Esophagus mucosa (tissue), 1 donor: ENCODE results near the gene HGF. TPM values are rescaled to one million over a fixed set of nuclear protein-coding genes. Genes with fewer than 3 reads are reported as not detected.
"Not testable (repeated sequence)": the region's sequence is repeated elsewhere in the genome, so short reads cannot be mapped to it uniquely, and the experiment has no call there.

Source experiments
- ATAC-seq: fragments of 200-7000 bp; cut with Tn5 transposase; one replicate; pipeline ENCODE4 v1.9.1; 2020
- total RNA-seq: library from RNA; stranded (reverse); gene quantifications from one replicate; pipeline ENCODE4 v1.2.4, GENCODE V29; 2023
- donor health status: DM: yes; HTN: yes; CAD: no.

The HGF gene
- 0.76 TPM for total RNA-seq

DNA sequence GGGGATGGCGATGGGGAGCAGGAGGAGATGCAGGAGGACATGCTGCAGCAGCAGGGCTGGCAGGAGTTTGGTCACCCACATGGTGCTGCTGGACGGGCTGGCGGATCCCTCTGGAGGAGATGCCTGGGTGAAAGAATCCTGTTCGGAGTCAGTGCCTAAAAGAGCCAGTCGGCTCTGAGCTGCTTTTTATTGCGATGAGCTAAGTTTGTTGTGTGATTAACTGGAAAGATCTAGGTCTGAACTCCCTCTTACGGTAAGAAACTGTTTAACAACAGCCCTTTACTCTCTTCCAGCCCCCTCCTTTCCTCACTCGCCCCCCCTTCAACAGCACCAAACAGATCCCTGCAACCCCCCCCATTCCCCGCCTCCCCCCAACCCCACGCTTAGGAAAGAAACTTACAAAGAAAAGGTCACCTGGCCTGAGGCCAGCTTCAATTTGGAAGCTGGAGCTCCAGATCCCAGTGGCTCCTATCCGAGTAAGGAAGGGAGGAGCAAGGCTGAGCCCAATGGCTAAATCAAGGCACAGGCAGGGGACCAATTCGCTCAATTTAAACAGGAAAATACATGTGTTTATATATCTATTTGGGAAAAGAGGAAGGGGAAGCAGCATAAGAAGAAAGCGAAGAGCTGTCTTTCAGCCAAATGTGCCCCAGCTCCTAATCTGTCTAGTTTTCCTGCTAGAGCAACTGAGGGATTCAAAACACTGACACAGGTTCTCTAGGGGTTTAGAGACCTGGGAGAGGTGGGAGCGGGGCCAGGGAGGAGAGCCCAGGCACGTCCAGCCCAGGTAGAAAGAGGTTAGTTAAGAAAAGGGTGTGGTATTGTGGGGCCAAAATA, at the start of gene HGF:
HGF (minus strand) TSS at position 157 of the 837 bp plus-strand sequence; CDS start at position 81, 76 bp downstream.
- ATAC-seq: peak; percentile 25

DNA sequence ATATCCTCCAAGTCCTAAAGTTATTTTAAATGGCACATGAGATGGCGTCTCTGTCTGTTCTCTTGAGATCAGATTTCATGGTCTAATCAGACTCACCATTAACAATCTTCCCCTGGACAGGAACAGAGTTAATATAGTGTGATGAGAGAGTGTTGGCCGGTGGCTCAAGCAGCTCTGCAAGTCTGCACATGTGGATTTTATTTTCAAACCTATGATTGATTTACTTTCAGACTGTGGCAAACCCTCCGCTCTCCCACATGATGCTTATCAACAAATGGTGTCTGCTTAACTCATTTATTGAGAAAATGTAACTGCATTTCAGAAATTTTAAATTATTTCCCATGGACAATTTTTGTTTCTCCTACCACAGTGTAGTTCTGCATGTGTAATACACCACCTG, 46.5 kb upstream of the HGF start:
- no peak for ATAC-seq

GRCh38 chr7:81812866-81813476, 43.1 kb upstream of the HGF start:
- not testable (repeated sequence) for ATAC-seq

DNA sequence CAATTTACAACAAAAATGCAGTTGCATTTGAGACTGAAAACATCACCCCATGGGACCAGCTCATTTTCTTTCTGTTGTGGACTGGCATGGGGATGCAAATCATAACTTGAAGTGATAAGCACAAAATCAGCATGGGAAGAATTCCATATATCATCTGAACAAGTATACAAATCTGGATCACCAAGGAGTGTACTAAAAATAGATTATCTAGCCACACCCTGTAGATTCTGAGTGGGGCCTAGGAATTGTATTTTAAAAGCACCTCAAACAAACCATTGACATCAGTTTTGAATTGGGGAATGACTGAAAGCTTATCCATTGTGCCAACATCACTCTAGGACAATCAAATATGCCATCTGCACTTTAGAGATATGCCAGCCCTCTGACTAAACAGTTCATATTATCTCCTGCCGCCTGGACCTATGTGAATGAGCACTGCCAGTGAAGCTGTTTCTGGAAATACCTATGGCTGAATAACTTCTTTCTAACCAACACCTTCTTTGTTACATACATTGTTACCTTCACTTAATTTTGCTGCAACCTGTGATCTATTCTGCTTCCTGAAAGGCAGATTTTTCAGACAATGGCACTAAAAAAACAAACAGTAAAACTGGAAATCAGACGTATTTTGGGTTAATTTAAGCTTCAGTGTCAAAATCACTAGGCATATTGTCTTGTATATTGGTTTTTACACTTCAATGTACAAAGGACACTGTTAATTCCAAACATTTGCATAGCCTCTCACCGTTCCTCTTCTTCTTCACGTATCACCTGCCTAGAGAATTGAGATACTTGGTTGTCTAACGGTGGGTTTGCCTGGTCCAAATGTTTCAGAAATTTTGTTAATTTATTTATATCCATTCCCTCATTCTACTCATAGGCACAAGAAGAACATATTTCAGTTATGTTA, 42.4 kb upstream of the HGF start:
- ATAC-seq: no peak

DNA sequence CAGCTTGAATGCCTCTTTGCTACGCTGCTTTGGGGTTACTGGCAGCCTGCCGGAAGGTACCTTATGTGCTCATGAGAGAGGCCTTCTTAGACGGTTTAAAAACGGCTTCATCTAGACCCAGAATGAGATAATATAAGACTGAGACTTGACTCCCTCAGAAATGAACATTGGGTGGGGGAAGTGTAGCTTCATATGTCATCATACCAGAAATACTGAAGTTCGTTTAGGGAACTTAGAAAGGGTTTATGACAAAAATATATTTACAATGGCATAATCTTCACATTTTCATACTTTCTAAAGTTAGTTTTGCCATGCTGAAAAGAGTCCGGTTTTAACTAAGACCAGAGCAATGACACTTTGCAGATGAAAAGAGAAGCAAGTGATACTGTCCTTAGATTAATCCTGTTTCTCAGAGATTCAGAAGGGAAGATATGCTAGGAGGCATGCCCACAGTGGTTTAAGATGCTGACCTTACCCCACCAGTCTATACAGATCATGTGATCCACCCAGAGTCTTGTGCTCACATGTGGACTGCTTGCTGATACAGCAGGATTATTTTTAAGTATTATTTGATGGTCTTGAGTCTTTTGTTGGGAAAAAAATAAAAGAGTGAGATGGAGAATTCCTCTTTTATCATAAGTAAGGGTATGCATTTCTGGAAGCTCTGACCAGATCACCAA, 40.8 kb upstream of the HGF start:
- no peak for ATAC-seq

- ATAC-seq: not testable (repeated sequence)
Measured at GRCh38 chr7:81808310-81808709, 38.5 kb upstream of the HGF start.

DNA sequence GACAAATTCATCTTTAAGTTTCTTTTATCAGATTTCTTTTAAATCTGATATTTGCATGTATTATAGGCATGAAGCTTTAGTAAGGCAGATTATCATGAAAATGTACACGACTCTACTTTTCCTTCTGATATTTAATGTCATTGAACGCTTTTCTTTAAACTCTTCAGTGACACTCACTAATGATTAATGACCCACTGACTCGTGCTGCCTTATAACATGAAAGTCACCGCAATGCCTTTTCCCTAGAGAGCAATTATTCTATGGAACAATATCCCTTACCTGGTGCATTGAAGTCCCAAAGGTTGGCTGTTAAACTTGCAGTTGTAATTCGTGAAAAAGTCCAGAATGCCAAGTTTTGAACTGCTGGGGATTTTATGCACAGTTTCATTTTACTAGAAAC, 33.4 kb upstream of the HGF start:
- no peak for ATAC-seq

DNA sequence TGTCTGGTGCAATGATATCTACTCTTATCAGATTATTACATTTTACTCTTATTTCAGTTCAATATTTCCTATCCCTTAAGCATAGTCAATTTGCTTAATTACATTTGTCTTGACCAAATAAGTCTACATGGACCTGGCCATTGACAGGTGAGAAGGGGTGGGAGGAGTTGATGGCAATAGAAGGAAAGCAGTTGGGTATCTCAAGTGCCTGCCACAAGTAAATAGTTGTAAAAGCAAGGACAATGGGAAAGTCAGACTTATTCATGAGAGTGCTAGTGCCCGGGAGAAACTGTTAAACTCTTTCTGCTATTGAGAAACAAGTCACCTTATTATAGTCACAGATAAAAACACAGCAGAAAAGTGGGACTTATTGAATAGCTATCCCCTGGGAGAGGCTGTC, 32.4 kb upstream of the HGF start:
- ATAC-seq: no peak

DNA sequence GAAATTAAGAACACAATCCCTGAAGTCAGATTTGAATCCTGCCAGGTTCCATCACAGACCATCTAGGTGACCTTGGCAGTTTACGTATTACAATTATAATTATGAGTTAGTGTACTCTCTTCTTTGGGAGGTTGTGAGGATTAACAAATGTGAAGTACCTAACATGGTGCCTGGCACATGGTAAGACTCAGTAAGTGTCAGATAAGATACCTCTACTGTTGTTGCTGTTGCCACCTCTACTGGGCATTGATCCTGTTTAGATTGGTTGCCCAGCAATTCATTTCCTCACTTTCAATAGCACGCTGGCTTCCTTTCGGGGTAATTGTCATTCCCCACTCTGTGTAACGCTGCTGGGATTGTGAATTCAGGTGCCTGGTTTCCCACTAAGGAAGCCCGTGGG, 31.7 kb upstream of the HGF start:
- no peak for ATAC-seq

DNA sequence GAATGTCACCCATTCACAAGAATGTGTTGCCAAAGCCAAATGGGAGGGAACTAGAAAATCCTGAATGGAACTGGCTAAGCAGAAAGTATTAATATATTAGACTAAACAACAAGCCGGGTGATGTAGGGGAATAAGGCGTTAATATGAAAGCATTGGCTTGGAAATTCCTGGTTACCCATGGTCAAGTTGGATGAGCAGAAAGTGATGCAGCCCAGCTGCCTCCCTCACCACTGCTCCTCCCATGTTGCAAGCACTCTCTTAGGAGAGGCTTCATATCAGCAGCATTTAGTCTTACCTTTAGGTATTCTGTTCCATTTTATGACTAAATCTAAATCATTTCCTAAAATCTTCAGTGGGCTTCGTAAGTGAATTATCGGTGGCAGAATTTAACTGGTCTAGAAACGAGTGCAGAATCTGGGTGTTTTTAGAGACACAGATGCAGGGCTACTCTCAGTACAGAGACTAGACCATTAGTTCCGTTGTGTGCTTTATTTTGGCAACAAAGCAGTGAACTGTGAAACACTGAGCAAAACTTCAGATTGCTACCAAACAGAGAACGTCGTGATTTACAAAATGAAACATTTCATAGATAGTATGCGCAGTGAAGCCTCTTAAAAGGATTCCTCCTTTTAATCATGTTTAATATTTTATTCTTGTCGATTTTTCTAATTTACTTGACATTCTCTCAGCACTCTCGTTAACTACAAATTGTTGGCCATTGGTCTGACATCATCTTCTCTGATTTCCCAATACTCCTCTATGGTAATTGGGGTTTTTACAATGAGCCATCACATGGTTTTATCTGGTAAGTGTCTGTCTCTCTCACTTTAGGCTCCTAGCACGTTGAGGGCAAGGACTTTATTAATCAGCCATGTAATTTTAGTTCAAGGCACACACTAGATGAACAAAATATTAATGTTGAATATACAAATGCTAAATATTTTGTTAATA, 22.0 kb upstream of the HGF start:
- ATAC-seq: no peak

DNA sequence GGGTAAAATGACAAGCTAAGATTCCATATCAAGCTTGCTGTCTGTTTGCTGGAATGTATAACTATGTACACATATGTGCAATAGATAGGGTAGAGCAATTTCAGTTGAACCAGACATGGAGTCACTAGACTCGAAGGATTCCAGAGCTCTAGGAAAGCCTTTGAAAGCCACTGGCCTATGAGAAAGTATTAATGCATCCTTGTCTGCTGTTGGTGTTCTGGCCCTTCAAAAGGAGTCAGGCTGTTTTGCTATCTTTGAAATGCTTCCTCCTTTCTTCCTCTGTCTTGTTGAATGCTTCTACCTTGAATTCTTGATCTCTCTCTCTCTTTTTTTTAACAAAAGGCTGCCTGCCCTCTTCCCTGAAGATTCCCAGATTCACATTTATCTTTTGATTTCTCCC, 20.8 kb upstream of the HGF start:
- ATAC-seq: no peak

DNA sequence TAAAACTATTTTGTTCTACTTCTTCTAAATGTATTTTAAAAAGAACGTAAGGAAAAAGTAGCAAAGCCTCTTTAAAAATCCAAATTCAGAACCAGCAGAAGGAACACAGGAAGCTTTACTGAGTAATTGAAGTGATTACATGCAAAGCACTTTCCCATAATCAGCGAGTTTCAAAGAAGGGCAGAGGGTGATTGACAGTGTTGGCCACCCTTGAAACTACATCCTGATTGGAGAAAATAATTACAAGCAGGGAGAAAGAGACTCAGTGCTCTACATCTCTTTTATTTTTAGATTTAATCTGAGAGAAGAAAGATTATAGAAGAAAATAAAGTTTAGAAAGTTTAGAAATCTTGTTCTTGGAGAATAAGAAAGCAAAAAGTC, 20.3 kb upstream of the HGF start:
- ATAC-seq: no peak

GRCh38 chr7:81789406-81790119, 19.7 kb upstream of the HGF start:
- ATAC-seq: no peak

DNA sequence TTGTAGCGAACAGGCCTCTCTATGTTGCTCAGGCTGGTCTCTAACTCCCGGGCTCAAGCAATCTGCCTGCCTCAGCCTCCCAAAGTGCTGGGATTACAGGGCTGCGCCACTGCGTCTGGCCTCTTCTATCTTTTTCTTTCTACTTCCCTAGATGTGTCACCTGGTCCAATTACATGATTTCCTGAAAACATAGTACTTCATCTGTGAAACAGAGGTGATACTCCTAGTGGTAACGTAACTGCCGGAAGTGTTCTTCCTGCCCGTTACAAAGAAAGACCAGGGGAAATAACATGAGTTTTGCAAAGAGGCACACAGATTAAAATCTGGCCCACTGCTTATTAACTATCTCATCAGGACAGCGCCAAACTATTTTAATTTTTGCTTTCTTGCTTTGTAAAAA, 18.4 kb upstream of the HGF start:
- no peak for ATAC-seq

GRCh38 chr7:81783818-81784217, 14.0 kb upstream of the HGF start:
- ATAC-seq: no peak

DNA sequence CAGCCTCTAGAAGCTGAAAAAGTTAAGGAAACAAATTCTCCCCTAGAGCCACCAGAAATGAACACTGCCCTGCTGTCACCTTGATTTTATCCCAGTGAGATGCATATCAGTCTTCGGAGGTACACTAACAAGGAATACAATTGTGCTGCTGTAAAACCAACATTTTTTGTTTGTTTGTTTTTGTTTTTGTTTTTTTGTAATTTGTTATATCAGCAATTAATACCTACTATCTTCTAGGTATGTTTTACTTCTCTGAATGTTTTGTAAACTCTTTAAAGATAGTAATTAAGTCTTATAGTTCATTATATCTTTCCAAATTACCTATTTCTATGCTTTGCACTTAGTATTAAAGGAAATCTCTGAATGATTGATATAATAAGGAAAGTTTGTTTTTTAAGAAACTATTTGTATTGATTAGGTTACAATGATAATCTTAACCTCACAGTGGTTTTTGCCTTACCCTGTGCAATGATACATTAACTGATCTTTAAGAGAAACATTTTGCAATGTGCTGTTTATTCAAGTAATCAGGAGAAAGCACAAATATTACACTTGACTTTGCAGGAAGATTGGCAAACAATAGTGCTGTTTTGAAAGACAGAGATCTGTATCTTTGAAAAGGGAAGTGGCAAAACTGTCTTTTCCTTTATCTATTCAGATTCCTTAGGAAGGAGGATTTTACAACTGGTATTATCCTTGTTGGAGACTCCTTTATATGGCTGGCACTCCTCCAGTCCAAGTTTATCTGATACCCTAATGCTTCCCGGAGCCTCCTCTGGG, 11.3 kb upstream of the HGF start:
- no peak for ATAC-seq

DNA sequence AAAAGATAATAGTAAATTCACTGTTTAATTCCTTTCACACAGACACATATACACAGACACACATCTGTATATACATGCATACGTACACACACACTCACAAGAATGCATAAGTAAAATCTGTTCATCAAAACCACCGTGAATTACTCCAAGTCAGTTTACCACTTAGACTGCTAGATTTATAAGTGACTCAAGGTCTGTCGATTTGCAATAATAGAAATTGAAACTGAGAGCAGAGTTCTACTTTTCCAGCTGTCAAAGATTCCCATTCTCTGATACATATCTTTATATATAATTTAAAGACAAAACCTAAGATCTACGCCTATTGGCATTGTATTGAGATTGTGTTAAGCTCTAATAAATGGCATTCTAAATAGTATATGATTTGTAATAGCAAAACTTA, 9.9 kb upstream of the HGF start:
- ATAC-seq: no peak

- ATAC-seq: no peak
Measured at GRCh38 chr7:81777697-81778096, 7.8 kb upstream of the HGF start.

- ATAC-seq: no peak
Measured at GRCh38 chr7:81776948-81777630, 7.2 kb upstream of the HGF start.
